K562 (cell line): ENCODE data around the gene MBNL2. TPM values are rescaled to one million over a fixed set of nuclear protein-coding genes. Genes with fewer than 3 reads are reported as not detected.
A peak's percentile ranks its signal among the peaks of the same experiment; 100 is the strongest.

ENCODE experiments used
- ARHGAP35 ChIP-seq: fragments of 450-650 bp; IDR thresholded peaks from 2 replicates; pipeline ENCODE4 v1.6.1; 2018; ENCODE audit not compliant: partially characterized antibody
- COPS2 ChIP-seq: fragments of 450-650 bp; conservative IDR thresholded peaks from 2 replicates; pipeline ENCODE4 v1.6.1; 2016; ENCODE audit warnings: mild to moderate bottlenecking, moderate library complexity
- DACH1 ChIP-seq: fragments of 450-650 bp; IDR thresholded peaks from 2 replicates; pipeline ENCODE4 v1.6.1; 2018; ENCODE audit not compliant: partially characterized antibody
- ETV5 ChIP-seq: sonication (generic); formaldehyde crosslinking; IDR thresholded peaks from 2 replicates; pipeline ENCODE4 v1.4.0; 2020; ENCODE audit warnings: low read depth, mild to moderate bottlenecking, missing genetic modification reagents
- GATAD2A ChIP-seq: fragments of 450-650 bp; IDR thresholded peaks from 2 replicates; pipeline ENCODE4 v1.6.1; 2017
- GTF2B ChIP-seq: IDR thresholded peaks from 2 replicates; pipeline ENCODE4 v1.6.1; 2011; ENCODE audit not compliant: insufficient read length; ENCODE audit errors: extremely low read depth
- HNRNPL ChIP-seq: fragments of 200-400 bp; formaldehyde crosslinking; IDR thresholded peaks from 2 replicates; pipeline ENCODE4 v1.6.1; 2017; ENCODE audit warnings: low read depth, mild to moderate bottlenecking, low read length
- HNRNPLL ChIP-seq: fragments of 200-400 bp; formaldehyde crosslinking; IDR thresholded peaks from 2 replicates; pipeline ENCODE4 v1.6.1; 2017; ENCODE audit warnings: low read length, low read depth, mild to moderate bottlenecking; ENCODE audit not compliant: poor library complexity, severe bottlenecking
- KHSRP ChIP-seq: fragments of 450-650 bp; IDR thresholded peaks from 2 replicates; pipeline ENCODE4 v1.6.1; 2017
- KLF1 ChIP-seq: fragments of 450-650 bp; IDR thresholded peaks from 2 replicates; pipeline ENCODE4 v1.6.1; 2016; ENCODE audit warnings: missing genetic modification characterization, missing compliant biosample characterization
- MED1 ChIP-seq: sonication (generic); formaldehyde crosslinking; IDR thresholded peaks from 2 replicates; pipeline ENCODE4 v1.8.1; 2023; ENCODE audit warnings: missing genetic modification reagents, borderline replicate concordance
- PCBP1 ChIP-seq: fragments of 200-400 bp; formaldehyde crosslinking; IDR thresholded peaks from 2 replicates; pipeline ENCODE4 v1.6.1; 2018; ENCODE audit warnings: mild to moderate bottlenecking, low read depth, low read length; ENCODE audit not compliant: poor library complexity, severe bottlenecking
- RBFOX2 ChIP-seq: fragments of 200-400 bp; formaldehyde crosslinking; IDR thresholded peaks from 2 replicates; pipeline ENCODE4 v1.6.1; 2017; ENCODE audit warnings: low read depth, mild to moderate bottlenecking, low read length, moderate library complexity
- SIN3A ChIP-seq, 2 experiments: fragments of 150-350 bp in 1 of 2; IDR thresholded peaks; 2 replicates each; pipeline ENCODE4 v1.6.1; 2011 to 2016; ENCODE audit warnings: borderline replicate concordance in 2 of 2, low read depth in 2 of 2, low read length in 2 of 2, mild to moderate bottlenecking in 2 of 2, moderate library complexity in 2 of 2; ENCODE audit not compliant: control insufficient read depth in 1 of 2
- SP2 ChIP-seq: IDR thresholded peaks from 2 replicates; pipeline ENCODE4 v1.6.1; 2011; ENCODE audit warnings: mild to moderate bottlenecking, low read depth, low read length, moderate library complexity; ENCODE audit not compliant: poor library complexity, severe bottlenecking; ENCODE audit errors: extremely low read depth
- TRIM28 ChIP-seq: fragments of 450-650 bp; IDR thresholded peaks from 2 replicates; pipeline ENCODE4 v1.6.1; 2017
- WHSC1 ChIP-seq: IDR thresholded peaks from one replicate; pipeline ENCODE4 v1.6.1; 2012; ENCODE audit warnings: low read length, control low read depth, inconsistent platforms
- YBX1 ChIP-seq: fragments of 450-650 bp; IDR thresholded peaks from 2 replicates; pipeline ENCODE4 v1.7.1; 2016; ENCODE audit warnings: mild to moderate bottlenecking
- ZNF140 ChIP-seq: fragments of 250-450 bp; sonication (Bioruptor Pico); IDR thresholded peaks from 2 replicates; pipeline ENCODE4 v1.8.0; 2021; ENCODE audit warnings: moderate library complexity, mild to moderate bottlenecking, inconsistent platforms
- ZNF232 ChIP-seq: sonication (generic); formaldehyde crosslinking; IDR thresholded peaks from 2 replicates; pipeline ENCODE4 v1.8.0; 2022; ENCODE audit warnings: mild to moderate bottlenecking, missing genetic modification reagents
- ZNF239 ChIP-seq: fragments of 250-450 bp; sonication (Bioruptor Pico); IDR thresholded peaks from 2 replicates; pipeline ENCODE4 v1.4.0; 2020; ENCODE audit warnings: mild to moderate bottlenecking
- ZNF311 ChIP-seq: fragments of 250-450 bp; sonication (Bioruptor Pico); IDR thresholded peaks from 2 replicates; pipeline ENCODE4 v1.4.0; 2020; ENCODE audit warnings: mild to moderate bottlenecking, moderate library complexity
- ZNF75A ChIP-seq: fragments of 450-650 bp; formaldehyde crosslinking; IDR thresholded peaks from 2 replicates; pipeline ENCODE4 v1.4.0; 2020; ENCODE audit warnings: mild to moderate bottlenecking
- ZNF785 ChIP-seq: fragments of 250-450 bp; sonication (Bioruptor Pico); IDR thresholded peaks from 2 replicates; pipeline ENCODE4 v1.4.0; 2020; ENCODE audit warnings: mild to moderate bottlenecking
- ZNF830 ChIP-seq: fragments of 250-450 bp; sonication (Bioruptor Pico); IDR thresholded peaks from 2 replicates; pipeline ENCODE4 v1.5.0; 2021; ENCODE audit warnings: mild to moderate bottlenecking
- polyA plus RNA-seq, 8 experiments: library from polyadenylated mRNA; depleted of rRNA in 4 of 8; stranded (reverse) in 5 of 8; unstranded in 3 of 8; fragments of >200 nt; fragmentation: Nextera tagmentation in 2 of 8; fragmentation: Illumina TruSeq in 1 of 8; extraction: Ambion mirVana in 2 of 8; extraction: Trizol in 1 of 8; gene quantifications; 2 replicates each; pipeline versions ENCODE4 v1.2.1 to v1.2.3, GENCODE V29; 2011 to 2014; ENCODE audit warnings: inconsistent platforms in 1 of 8, missing spikeins in 1 of 8
- total RNA-seq, 7 experiments: library from RNA; depleted of rRNA in 6 of 7; stranded (reverse); fragments of >200 nt in 6 of 7; fragmentation: Illumina TruSeq in 2 of 7; extraction: Trizol in 2 of 7; gene quantifications; 2 replicates each; pipeline versions ENCODE4 v1.2.1 to v1.2.3, GENCODE V29; 2011 to 2021; ENCODE audit warnings: low replicate concordance in 1 of 7
- TF ChIP-seq, protein P1 (sequence below): fragments of 250-450 bp; sonication (Bioruptor Pico); IDR thresholded peaks from 2 replicates; pipeline ENCODE4 v1.9.0; 2021; ENCODE audit warnings: mild to moderate bottlenecking, inconsistent platforms

The MBNL2 gene
- total and polyA plus RNA-seq, 9 of the 15 experiments (the other 6 are each of a cell fraction or from before 2014, with no cell fraction given) = 7.0 to 24.8 (median 13.8) TPM

DNA sequence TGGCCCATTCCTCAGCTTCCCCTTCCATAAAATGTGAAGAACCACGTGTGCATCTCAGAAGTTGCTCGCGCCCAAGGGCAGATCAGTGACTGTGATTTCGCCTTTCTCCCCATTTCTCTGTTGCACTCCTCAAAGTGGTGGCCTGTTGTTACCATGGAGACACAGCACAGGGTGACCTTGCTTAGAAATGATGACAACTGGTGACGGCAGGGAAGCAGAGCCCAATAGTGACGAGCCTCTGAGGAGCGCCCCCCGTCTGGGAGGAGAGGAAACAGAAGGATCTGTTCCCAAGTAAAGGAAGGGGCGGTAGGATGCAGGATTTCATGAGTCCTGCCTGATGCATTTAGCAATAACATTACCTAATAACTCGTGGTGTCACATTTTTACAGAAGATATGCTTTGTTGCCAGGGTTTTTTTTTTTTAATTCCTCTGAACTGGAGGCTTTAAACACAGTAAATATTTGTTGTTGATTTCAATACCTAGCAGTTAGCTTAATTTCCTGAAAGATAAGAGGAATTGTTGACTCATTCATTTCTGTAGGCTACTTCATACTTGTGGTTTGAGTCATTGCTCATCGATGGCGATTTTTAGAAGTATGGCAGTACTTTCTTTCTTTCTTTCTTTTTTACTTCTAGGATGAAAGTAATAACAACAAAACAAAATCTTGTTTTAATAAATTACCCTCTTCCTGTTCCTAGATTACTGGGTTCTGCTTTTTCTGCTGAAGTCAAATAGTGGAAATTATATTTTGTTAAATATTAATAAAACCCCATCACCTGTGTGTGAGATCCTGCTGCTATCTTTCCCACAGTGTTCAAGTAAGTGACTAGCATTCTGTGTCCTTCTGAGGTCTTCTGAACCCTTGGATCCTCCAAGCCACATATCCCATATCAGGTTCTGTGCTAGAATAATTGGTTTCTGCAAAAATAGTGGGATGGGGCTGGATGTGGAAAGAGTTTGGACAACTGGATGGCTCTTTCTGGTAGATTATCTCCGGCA, 36.0 kb downstream of the MBNL2 start (continued):
- TF ChIP-seq COPS2 (no peak), GATAD2A (no peak), GTF2B (no peak), TRIM28 (no peak), ZNF785 (no peak), PCBP1 (no peak), RBFOX2 (0 out of 2 replicates have a peak, but pooled peaks have one; percentile 13), ZNF75A (CRISPR knock-in tag) (no peak), SP2 (no peak), ZNF311 (CRISPR knock-in tag) (no peak), ZNF140 (no peak), HNRNPLL (no peak), ZNF232 (no peak), KHSRP (no peak), ARHGAP35 (no peak), ZNF239 (no peak), MED1 (CRISPR knock-in tag) (no peak), SIN3A (IDR thresholded peaks at IDR 0.05; ENCODE audit: borderline replicate concordance in 2 of 2, control insufficient read depth in 1 of 2, low read depth in 2 of 2, low read length in 2 of 2) (no peak), ETV5 (CRISPR knock-in tag) (no peak), ZNF830 (CRISPR knock-in tag) (no peak), WHSC1 (no peak), YBX1 (no peak), DACH1 (no peak), KLF1 (tag) (no peak), HNRNPL (no peak)
- TF ChIP-seq, protein P1, sequence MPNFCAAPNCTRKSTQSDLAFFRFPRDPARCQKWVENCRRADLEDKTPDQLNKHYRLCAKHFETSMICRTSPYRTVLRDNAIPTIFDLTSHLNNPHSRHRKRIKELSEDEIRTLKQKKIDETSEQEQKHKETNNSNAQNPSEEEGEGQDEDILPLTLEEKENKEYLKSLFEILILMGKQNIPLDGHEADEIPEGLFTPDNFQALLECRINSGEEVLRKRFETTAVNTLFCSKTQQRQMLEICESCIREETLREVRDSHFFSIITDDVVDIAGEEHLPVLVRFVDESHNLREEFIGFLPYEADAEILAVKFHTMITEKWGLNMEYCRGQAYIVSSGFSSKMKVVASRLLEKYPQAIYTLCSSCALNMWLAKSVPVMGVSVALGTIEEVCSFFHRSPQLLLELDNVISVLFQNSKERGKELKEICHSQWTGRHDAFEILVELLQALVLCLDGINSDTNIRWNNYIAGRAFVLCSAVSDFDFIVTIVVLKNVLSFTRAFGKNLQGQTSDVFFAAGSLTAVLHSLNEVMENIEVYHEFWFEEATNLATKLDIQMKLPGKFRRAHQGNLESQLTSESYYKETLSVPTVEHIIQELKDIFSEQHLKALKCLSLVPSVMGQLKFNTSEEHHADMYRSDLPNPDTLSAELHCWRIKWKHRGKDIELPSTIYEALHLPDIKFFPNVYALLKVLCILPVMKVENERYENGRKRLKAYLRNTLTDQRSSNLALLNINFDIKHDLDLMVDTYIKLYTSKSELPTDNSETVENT = no peak
